HG03342 (cell line): ENCODE data around the gene ADAD1.

ENCODE experiments used
- ATAC-seq: cut with Tn5 transposase; IDR thresholded peaks from one replicate; pipeline ENCODE4 v1.9.1; 2021; ENCODE audit warnings: mild to moderate bottlenecking, moderate library complexity; ENCODE audit not compliant: unreplicated experiment

Gene ADAD1

GRCh38 chr4:122453384-122453995 is 74.7 kb downstream of the ADAD1 start:
- no peak for ATAC-seq

GRCh38 chr4:122456231-122457116 is 77.7 kb downstream of the ADAD1 start, which contains the start of gene IL2:
Gene IL2, minus strand, starts transcription at chr4:122456725. Its CDS starts 285 bp downstream, at chr4:122456440.
- no peak for ATAC-seq

- peak; percentile 91 for ATAC-seq
Measured at GRCh38 chr4:122458625-122459024, 79.8 kb downstream of the ADAD1 start.

- no peak for ATAC-seq
Measured at GRCh38 chr4:122469457-122469856, 90.6 kb downstream of the ADAD1 start.

DNA sequence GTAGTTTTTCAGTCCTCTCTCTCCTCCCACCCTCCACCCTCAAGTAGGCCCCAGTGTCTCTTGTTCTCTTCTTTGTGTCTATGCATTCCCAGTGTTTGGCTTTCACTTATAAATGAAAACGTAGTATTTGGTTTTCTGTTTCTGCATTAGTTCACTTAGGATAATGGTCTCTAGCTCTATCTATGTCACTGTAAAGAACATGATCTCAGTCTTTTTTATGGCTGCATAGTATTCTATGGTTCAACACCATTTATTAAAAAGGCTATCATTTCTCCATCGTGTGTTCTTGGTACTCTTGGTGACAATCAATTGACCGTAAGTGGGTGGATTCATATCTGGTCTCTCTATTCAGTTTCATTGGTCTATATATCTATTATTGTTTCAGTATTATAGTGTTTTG is 96.4 kb downstream of the ADAD1 start:
- ATAC-seq: no peak

DNA sequence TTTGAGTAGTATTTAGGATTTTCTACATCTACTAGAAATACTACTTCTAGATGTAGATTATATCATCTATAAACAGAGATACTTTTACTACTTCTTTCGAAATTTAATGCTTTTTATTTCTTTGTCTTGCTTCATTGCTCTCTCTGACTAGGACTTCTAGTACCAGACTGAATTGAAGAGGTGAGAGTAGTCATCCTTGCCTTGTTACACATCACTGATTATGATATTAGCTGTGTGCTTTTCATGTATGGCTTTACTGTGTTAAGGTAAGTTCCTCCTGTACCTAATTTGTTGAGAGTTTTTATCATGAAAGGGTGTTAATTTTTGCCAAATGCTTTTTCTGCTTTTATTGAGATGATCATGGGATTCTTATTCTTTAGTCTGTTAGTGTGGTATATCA is 97.3 kb downstream of the ADAD1 start:
- no peak for ATAC-seq

DNA sequence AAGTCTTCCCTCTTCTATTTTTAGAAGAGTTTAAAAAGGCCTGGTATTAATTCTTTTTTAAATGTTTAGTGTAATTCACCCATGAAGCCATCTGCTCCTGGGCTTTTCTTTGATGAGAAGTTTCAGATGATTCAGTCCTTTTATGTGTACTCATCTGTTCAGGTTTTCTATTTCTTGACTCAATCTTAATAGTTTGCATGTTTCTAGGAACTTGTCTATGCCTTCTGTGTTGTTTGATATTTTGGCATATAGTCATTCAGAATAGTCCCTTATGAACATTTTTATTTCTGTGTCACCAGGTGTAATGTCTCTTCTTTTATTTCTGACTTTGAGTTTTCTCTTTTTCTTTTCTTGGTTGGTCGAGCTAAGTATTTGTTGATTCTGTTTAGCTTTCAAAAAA is 97.9 kb downstream of the ADAD1 start:
- ATAC-seq: no peak
